CD1c-positive myeloid dendritic cell (primary cell): Measurements from ENCODE around the gene RPS6KB1.
"Not testable (repeated sequence)": the region's sequence is repeated elsewhere in the genome, so short reads cannot be mapped to it uniquely, and the experiment has no call there.

Experiments
- DNase-seq: peaks from one replicate; pipeline ENCODE4 v3.0.0-alpha.2; 2016; ENCODE audit errors: extremely low spot score

RPS6KB1 gene

GRCh38 chr17:59892924-59893675 lies at the start of gene RPS6KB1, which contains the start of gene TUBD1:
TSS of gene RPS6KB1 (plus strand) at chr17:59893121. CDS start at chr17:59893185, 64 bp downstream.
TSS of gene TUBD1 (minus strand) at chr17:59892943. CDS start at chr17:59891002, 1,941 bp downstream.
- DNase-seq = peak; percentile 100

GRCh38 chr17:59844884-59845594 lies 47.9 kb upstream of the RPS6KB1 start:
- DNase-seq = peak; percentile 17

GRCh38 chr17:59845595-59846393 lies 47.1 kb upstream of the RPS6KB1 start:
- peak; percentile 79 for DNase-seq

GRCh38 chr17:59846394-59847165 lies 46.3 kb upstream of the RPS6KB1 start:
- DNase-seq = peak; percentile 64

- no peak for DNase-seq
Measured at GRCh38 chr17:59848385-59848668, 44.6 kb upstream of the RPS6KB1 start.

GRCh38 chr17:59848778-59849177 lies 44.1 kb upstream of the RPS6KB1 start:
- peak; percentile 78 for DNase-seq

- DNase-seq = not testable (repeated sequence)
Measured at GRCh38 chr17:59850311-59850710, 42.6 kb upstream of the RPS6KB1 start.

- no peak for DNase-seq
Measured at GRCh38 chr17:59851439-59852375, 41.2 kb upstream of the RPS6KB1 start.

GRCh38 chr17:59852847-59853167 lies 40.1 kb upstream of the RPS6KB1 start:
- not testable (repeated sequence) for DNase-seq

- peak; percentile 30 for DNase-seq
Measured at GRCh38 chr17:59853168-59853918, 39.6 kb upstream of the RPS6KB1 start.

- not testable (repeated sequence) for DNase-seq
Measured at GRCh38 chr17:59853919-59854729, 38.8 kb upstream of the RPS6KB1 start.

- DNase-seq = no peak
Measured at GRCh38 chr17:59856859-59857794, 35.8 kb upstream of the RPS6KB1 start.

- no peak for DNase-seq
Measured at GRCh38 chr17:59858167-59858816, 34.6 kb upstream of the RPS6KB1 start.

GRCh38 chr17:59858932-59859331 lies 34.0 kb upstream of the RPS6KB1 start:
- no peak for DNase-seq

GRCh38 chr17:59859444-59860025 lies 33.4 kb upstream of the RPS6KB1 start:
- DNase-seq = peak; percentile 80

GRCh38 chr17:59863616-59864015 lies 29.3 kb upstream of the RPS6KB1 start:
- no peak for DNase-seq

GRCh38 chr17:59869941-59870218 lies 23.0 kb upstream of the RPS6KB1 start:
- DNase-seq = no peak
